Body of pancreas (tissue), 4 donors: ENCODE results near the gene SLX4.

Experiments used
- POLR2A ChIP-seq, 3 donors: fragments of 450-650 bp; IDR thresholded peaks; one replicate each; pipeline ENCODE4 v1.6.1; 2016; ENCODE audit warnings: antibody characterized with exemption in 3 of 3, mild to moderate bottlenecking in 2 of 3
- TF ChIP-seq, protein P1 (sequence below), 7 experiments: fragments of 450-650 bp in 4 of 7; fragments of 200-600 bp in 3 of 7; sonication (generic) in 3 of 7; IDR thresholded peaks; one replicate each; pipeline ENCODE4 v1.5.1; 2016 to 2019; ENCODE audit warnings: antibody characterized with exemption in 7 of 7

DNA sequence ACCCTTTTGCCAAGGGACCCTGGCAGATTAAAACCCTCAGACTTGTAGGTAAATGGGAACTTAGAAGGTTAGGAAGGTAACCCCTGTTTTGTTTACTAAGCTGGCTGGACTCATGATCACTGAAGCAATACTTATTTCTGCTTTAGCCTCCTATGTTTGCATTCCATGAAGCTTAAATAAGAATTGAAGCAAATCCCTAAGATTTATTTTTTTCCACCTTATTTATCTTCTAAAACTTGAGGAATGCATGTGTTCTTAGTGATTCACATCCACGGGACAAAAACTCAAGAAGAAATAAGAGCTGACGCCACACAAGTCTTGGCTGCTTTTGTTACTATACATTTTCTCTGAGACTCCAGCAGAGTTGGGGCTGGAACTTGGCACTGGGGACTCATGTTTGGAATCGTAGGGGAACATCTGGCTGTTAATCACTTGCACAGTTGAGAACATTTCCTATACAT lies 75.1 kb downstream of the SLX4 start:
- TF ChIP-seq POLR2A (IDR thresholded peaks at IDR 0.05): no peak
- TF ChIP-seq, protein P1, sequence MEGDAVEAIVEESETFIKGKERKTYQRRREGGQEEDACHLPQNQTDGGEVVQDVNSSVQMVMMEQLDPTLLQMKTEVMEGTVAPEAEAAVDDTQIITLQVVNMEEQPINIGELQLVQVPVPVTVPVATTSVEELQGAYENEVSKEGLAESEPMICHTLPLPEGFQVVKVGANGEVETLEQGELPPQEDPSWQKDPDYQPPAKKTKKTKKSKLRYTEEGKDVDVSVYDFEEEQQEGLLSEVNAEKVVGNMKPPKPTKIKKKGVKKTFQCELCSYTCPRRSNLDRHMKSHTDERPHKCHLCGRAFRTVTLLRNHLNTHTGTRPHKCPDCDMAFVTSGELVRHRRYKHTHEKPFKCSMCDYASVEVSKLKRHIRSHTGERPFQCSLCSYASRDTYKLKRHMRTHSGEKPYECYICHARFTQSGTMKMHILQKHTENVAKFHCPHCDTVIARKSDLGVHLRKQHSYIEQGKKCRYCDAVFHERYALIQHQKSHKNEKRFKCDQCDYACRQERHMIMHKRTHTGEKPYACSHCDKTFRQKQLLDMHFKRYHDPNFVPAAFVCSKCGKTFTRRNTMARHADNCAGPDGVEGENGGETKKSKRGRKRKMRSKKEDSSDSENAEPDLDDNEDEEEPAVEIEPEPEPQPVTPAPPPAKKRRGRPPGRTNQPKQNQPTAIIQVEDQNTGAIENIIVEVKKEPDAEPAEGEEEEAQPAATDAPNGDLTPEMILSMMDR (IDR thresholded peaks at IDR 0.05): no peak
